Endothelial cell of umbilical vein (primary cell): ENCODE measurements around the gene MN1. TPM values are rescaled to one million over a fixed set of nuclear protein-coding genes. Genes with fewer than 3 reads are reported as not detected.

Source experiments
- BruUV-seq: library from RNA; stranded (reverse); fragments of 400-500 nt; replicated peaks from 2 replicates; lab custom pipeline; 2021; lab: Mats Ljungman, UMichigan
- CTCF ChIA-PET: fragments of 300-600, 350-600 bp; sonication (Branson Sonifier 250); formaldehyde crosslinking; loops from one replicate; lab custom pipeline; 2021; ENCODE audit warnings: antibody characterized with exemption, inconsistent platforms; lab: Charles Lee
- POLR2A ChIA-PET: fragments of 300-600, 350-600 bp; sonication (Branson Sonifier 250); formaldehyde crosslinking; loops from one replicate; lab custom pipeline; 2021; ENCODE audit warnings: antibody characterized with exemption, inconsistent platforms; lab: Charles Lee
- DNase-seq: peaks from one replicate; pipeline ENCODE4 v3.0.0-alpha.2; 2011; ENCODE audit warnings: low read depth, low spot score
- FAIRE-seq: peaks from 2 replicates; lab custom pipeline; 2011; peaks lifted over from hg19 to GRCh38; lab: Jason Lieb, UNC
- H2AFZ ChIP-seq: 2 replicates; pipeline ENCODE4 v1.6.0; 2012; ENCODE audit warnings: low read depth, low read length, control low read depth, inconsistent platforms
- H3K27ac ChIP-seq: 2 replicates; pipeline ENCODE4 v1.5.1; 2011; ENCODE audit warnings: low read depth, mild to moderate bottlenecking, control low read depth, low read length, moderate library complexity; ENCODE audit not compliant: insufficient read depth
- H3K27me3 ChIP-seq, 2 experiments: 2 replicates each; pipeline versions ENCODE4 v1.6.0 to v1.6.1; 2011; ENCODE audit warnings: low read length in 2 of 2, mixed read lengths in 1 of 2; ENCODE audit not compliant: control insufficient read depth in 2 of 2, insufficient read depth in 2 of 2
- H3K36me3 ChIP-seq, 2 experiments: 2 replicates in 1 of 2; 3 replicates in 1 of 2; pipeline ENCODE4 v1.5.1; 2011; ENCODE audit warnings: low read length in 2 of 2, mild to moderate bottlenecking in 1 of 2, moderate library complexity in 1 of 2; ENCODE audit not compliant: control insufficient read depth in 2 of 2, insufficient read depth in 2 of 2; ENCODE audit errors: extremely low read depth in 1 of 2
- H3K4me1 ChIP-seq: 3 replicates; pipeline ENCODE4 v1.5.1; 2011; ENCODE audit warnings: mild to moderate bottlenecking, low read length; ENCODE audit not compliant: control insufficient read depth, insufficient read depth; ENCODE audit errors: extremely low read depth
- H3K4me2 ChIP-seq: 2 replicates; pipeline ENCODE4 v1.6.1; 2011; ENCODE audit warnings: low read length, control low read depth, mixed read lengths; ENCODE audit not compliant: insufficient read depth
- H3K4me3 ChIP-seq, 3 experiments: fragments of 200-600 bp in 1 of 3; sonication (generic), shearing (Covaris generic) in 1 of 3; replicated peaks in 1 of 3; 2 replicates each; pipeline ENCODE4 v1.5.1; 2011 to 2016; ENCODE audit warnings: control low read depth in 3 of 3, low read length in 3 of 3, mild to moderate bottlenecking in 2 of 3, inconsistent platforms in 1 of 3, low read depth in 1 of 3, moderate library complexity in 1 of 3; ENCODE audit not compliant: insufficient read depth in 1 of 3
- H3K79me2 ChIP-seq: 2 replicates; pipeline ENCODE4 v1.6.0; 2012; ENCODE audit warnings: low read length, inconsistent platforms; ENCODE audit not compliant: control insufficient read depth, insufficient read depth
- H3K9ac ChIP-seq: replicated peaks from 2 replicates; pipeline ENCODE3; 2011; ENCODE audit warnings: low read length, control low read depth; ENCODE audit not compliant: insufficient read depth; ENCODE audit errors: extremely low read depth
- H3K9me1 ChIP-seq: replicated peaks from 3 replicates; pipeline ENCODE4 v1.6.0; 2011; ENCODE audit warnings: mild to moderate bottlenecking, low read length; ENCODE audit not compliant: control insufficient read depth, insufficient read depth; ENCODE audit errors: extremely low read depth
- H3K9me3 ChIP-seq: replicated peaks from 2 replicates; pipeline ENCODE4 v1.5.1; 2012; ENCODE audit warnings: low read length, inconsistent platforms; ENCODE audit not compliant: control insufficient read depth, insufficient read depth
- H4K20me1 ChIP-seq: replicated peaks from 2 replicates; pipeline ENCODE3; 2011; ENCODE audit warnings: mild to moderate bottlenecking, low read length; ENCODE audit not compliant: control insufficient read depth, insufficient read depth; ENCODE audit errors: extremely low read depth
- CTCF ChIP-seq, 2 donors: IDR thresholded peaks; 1 replicate in 1 of 2; 2 replicates in 1 of 2; pipeline ENCODE4 v1.5.1; 2011; ENCODE audit warnings: low read length in 2 of 2, mild to moderate bottlenecking in 2 of 2, moderate library complexity in 2 of 2, control low read depth in 1 of 2, inconsistent platforms in 1 of 2, low read depth in 1 of 2; ENCODE audit not compliant: insufficient read depth in 1 of 2; ENCODE audit errors: extremely low read depth in 1 of 2
- EZH2 ChIP-seq: IDR thresholded peaks from 2 replicates; pipeline ENCODE4 v1.6.1; 2012; ENCODE audit warnings: borderline replicate concordance, low read depth, mild to moderate bottlenecking, moderate library complexity, low read length, inconsistent platforms; ENCODE audit not compliant: severe bottlenecking
- FOS ChIP-seq: IDR thresholded peaks from 2 replicates; pipeline ENCODE4 v1.6.1; 2011; ENCODE audit warnings: mild to moderate bottlenecking, low read length, moderate library complexity, borderline replicate concordance; ENCODE audit not compliant: insufficient read depth
- JUN ChIP-seq: IDR thresholded peaks from 2 replicates; pipeline ENCODE4 v1.6.1; 2011; ENCODE audit warnings: borderline replicate concordance, low read depth; ENCODE audit not compliant: insufficient read length, insufficient read depth
- POLR2A ChIP-seq: IDR thresholded peaks from 2 replicates; pipeline ENCODE4 v1.6.1; 2012; ENCODE audit warnings: low read depth, mild to moderate bottlenecking, control low read depth, low read length
- POLR2AphosphoS5 ChIP-seq: IDR thresholded peaks from 2 replicates; pipeline ENCODE4 v1.6.1; 2012; ENCODE audit warnings: low read depth, mild to moderate bottlenecking, control low read depth, low read length, moderate library complexity; ENCODE audit not compliant: insufficient read depth
- dilution Hi-C: fragments of 300-500 bp; cut with MboI; formaldehyde crosslinking; loops from one replicate; pipeline ENCODE4 v1.15.0; 2019; ENCODE audit warnings: low sequenced_read_pairs; ENCODE audit not compliant: extremely low pct_ligation_motif_present
- intact Hi-C: fragments of 100-400 bp; cut with micrococcal nuclease; formaldehyde crosslinking; loops from one replicate; pipeline ENCODE4 v1.10.0; 2022
- polyA plus RNA-seq, 4 experiments: library from polyadenylated mRNA; depleted of rRNA in 3 of 4; stranded (reverse) in 3 of 4; unstranded in 1 of 4; fragments of >200 nt; gene quantifications; 2 replicates each; pipeline versions ENCODE4 v1.2.1 to v1.2.3, GENCODE V29; 2011 to 2012; ENCODE audit warnings: missing spikeins in 1 of 4
- total RNA-seq: library from RNA; stranded (reverse); gene quantifications from 2 replicates; pipeline ENCODE4 v1.2.3, GENCODE V29; 2021

The MN1 gene
- total and polyA plus RNA-seq, 2 donors (not counting 3 experiments of a cell fraction or from before 2014, with no cell fraction given) = 3.8 to 5.2 TPM

GRCh38 chr22:27790376-27791158, 11.0 kb downstream of the MN1 start:
- Histone ChIP-seq H3K27ac (no peak overlapping the region), H4K20me1 (no peaks in the 10 kb centered on the region), H3K9ac (no peak overlapping the region), H3K27me3 (peaks cover 0 to 15% of the 10 kb centered on the region in 2 experiments), H3K4me2 (no peak overlapping the region), H3K9me3 (no peaks in the 10 kb centered on the region), H3K4me1 (no peaks in the 10 kb centered on the region), H3K9me1 (no peaks in the 10 kb centered on the region), H2AFZ (no peak overlapping the region), H3K79me2 (no peaks in the 10 kb centered on the region), H3K4me3 (no peak overlapping the region), H3K36me3 (no peaks in the 10 kb centered on the region)
- intact Hi-C loops (no loop called here), dilution Hi-C loops (no loop called here)
- ChIA-PET POLR2A (no interaction called here), CTCF (no interaction called here)
- no TSS peak for BruUV-seq
- no peak for DNase-seq
- FAIRE-seq = no peak
- TF ChIP-seq POLR2AphosphoS5 (no peak), CTCF (IDR thresholded peaks at IDR 0.05; ENCODE audit: extremely low read depth in 1 of 2, insufficient read depth in 1 of 2, low read depth in 1 of 2, low read length in 2 of 2) (no peak), JUN (no peak), EZH2 (no peak), POLR2A (no peak), FOS (no peak)
